A549 treated with Hydrocortisone at 1 μM for 4 hours (cell line): ENCODE results near the gene PAQR7. TPM values are rescaled to one million over a fixed set of nuclear protein-coding genes. Genes with fewer than 3 reads are reported as not detected.

ENCODE experiments used
- total RNA-seq: library from RNA; stranded (reverse); fragments of 200-300 nt; extraction: Qiagen RNA extraction; gene quantifications from 5 replicates; pipeline ENCODE4 v1.2.3, GENCODE V29; 2022

PAQR7 gene
- total RNA-seq, result 6.8 to 8.3 TPM (median 7.3 TPM) in 5 replicates

GRCh38 chr1:25875154-25875855, at the start of gene PAQR7:
Gene PAQR7, minus strand, starts transcription at chr1:25875708. Its CDS starts 11,869 bp downstream, at chr1:25863839.

GRCh38 chr1:25905680-25906643, 30.5 kb upstream of the PAQR7 start, which contains the start of gene STMN1:
Gene STMN1, minus strand, starts transcription at chr1:25906419. Its CDS starts 1,743 bp downstream, at chr1:25904676.

GRCh38 chr1:25858906-25859789, 16.4 kb downstream of the PAQR7 start, which contains the start of gene AUNIP:
Gene AUNIP, minus strand, starts transcription at chr1:25859457. Its CDS starts 100 bp downstream, at chr1:25859357.

GRCh38 chr1:25819491-25820246, 55.8 kb downstream of the PAQR7 start, which contains the start of gene MTFR1L:
Gene MTFR1L, plus strand, starts transcription at chr1:25819954. Its CDS starts 3,151 bp downstream, at chr1:25823105.

Other genes with a start within 250 kb of the PAQR7 start
- gene SELENON, start 75.5 kb downstream of the PAQR7 start, total RNA-seq, result 56.9 to 67.6 TPM (median 64.5 TPM) in 5 replicates
- gene MTFR1L, start 55.8 kb downstream of the PAQR7 start, total RNA-seq, result 23.9 to 31.9 TPM (median 26.7 TPM) in 5 replicates
- gene AUNIP, start 16.3 kb downstream of the PAQR7 start, total RNA-seq, result 7.8 to 9.8 TPM (median 8.5 TPM) in 5 replicates
- 189 to 236 TPM (median 222 TPM) in 5 replicates for gene STMN1, start 30.7 kb upstream of the PAQR7 start, total RNA-seq
- gene PAFAH2, start 122.4 kb upstream of the PAQR7 start, total RNA-seq, result 7.0 to 10.3 TPM (median 8.2 TPM) in 5 replicates
- 0.02 TPM in 1 of 5 replicates, not detected in the others for gene EXTL1, start 146.1 kb upstream of the PAQR7 start, total RNA-seq
- gene SLC30A2, start 170.4 kb upstream of the PAQR7 start, total RNA-seq, result 0.24 to 0.58 TPM (median 0.42 TPM) in 5 replicates
- 1.3 to 2.0 TPM (median 1.8 TPM) in 5 replicates for gene TRIM63, start 191.9 kb upstream of the PAQR7 start, total RNA-seq
- 1.7 to 2.8 TPM (median 1.9 TPM) in 5 replicates for gene PDIK1L, start 236.1 kb upstream of the PAQR7 start, total RNA-seq